ENCODE measurements around the gene PSME3. TPM values are rescaled to one million over a fixed set of nuclear protein-coding genes. Genes with fewer than 3 reads are reported as not detected.

PSME3 gene
- 100 to 1,000 TPM; 101 to 104 TPM for total RNA-seq

DNA sequence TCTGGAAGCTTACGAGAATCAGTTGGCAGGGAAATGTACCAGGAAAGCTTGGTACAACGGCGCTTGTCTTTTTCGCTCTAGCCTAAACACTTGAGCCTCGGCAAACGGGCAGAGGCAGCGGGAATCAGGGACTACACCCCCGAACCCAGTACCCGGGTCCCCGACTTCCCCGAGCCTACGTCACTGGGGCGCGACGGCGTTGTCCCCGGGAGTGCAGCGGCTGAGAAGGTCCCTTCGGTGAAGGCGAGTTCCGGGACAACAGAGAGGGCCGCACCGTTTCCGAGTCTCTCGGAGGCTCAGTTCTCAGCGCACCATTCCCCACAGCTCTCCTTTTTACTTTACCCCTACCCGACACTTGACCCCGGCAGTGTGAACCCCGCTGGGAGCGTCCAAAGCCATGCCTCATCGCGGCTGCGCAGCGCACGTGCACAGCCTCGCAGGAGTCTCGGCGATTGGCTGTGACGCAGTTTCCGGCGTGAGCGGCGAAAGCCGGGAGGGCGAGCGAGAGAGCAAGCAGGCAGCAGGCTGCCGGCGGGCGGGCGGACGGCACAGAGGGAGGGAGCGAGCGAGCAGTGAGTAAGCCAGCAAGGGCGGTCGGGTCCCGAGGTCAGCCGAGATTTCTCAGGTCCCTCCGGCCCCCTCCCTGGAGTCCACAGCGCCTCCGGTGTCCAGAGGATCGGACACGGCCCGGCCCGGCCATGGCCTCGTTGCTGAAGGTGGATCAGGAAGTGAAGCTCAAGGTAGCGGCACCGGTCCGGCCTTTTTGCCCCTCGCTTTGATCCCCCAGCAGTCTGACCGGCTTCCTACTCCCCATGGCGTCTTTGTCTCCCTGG is at the start of gene PSME3:
Gene PSME3, plus strand, starts transcription at position 464 of the 833 bp plus-strand sequence. Its CDS starts 235 bp downstream, at position 699.
- ChIA-PET POLR2A (interaction anchor here (0.6 to 4.5 kb wide), 25 partner anchors 9 to 1274 kb away, joined by 3 to 59 read pairs (median 4); partner anchors contain the start of genes AARSD1, AOC2, AOC3 and BECN1), CTCF (interaction anchor here (2.2 to 4.4 kb wide), 3 partner anchors 11 to 255 kb away, joined by 7 to 48 read pairs (median 9); partner anchors contain the start of genes BECN1, PSMC3IP and RPL27)
- Mint-ChIP-seq H3K27ac (peak within 1 kb of the TSS; percentile 92), H3K4me3 (peak within 1 kb of the TSS; percentile 89), H3K9me3 (no peaks in the 10 kb centered on the region), H3K4me1 (peaks cover 26% of the 10 kb centered on the region), H3K27me3 (peaks cover 10% of the 10 kb centered on the region), H3K36me3 (ENCODE audit: low read depth) (peaks cover 19% of the 10 kb centered on the region)
- peak; percentile 91 for DNase-seq

DNA sequence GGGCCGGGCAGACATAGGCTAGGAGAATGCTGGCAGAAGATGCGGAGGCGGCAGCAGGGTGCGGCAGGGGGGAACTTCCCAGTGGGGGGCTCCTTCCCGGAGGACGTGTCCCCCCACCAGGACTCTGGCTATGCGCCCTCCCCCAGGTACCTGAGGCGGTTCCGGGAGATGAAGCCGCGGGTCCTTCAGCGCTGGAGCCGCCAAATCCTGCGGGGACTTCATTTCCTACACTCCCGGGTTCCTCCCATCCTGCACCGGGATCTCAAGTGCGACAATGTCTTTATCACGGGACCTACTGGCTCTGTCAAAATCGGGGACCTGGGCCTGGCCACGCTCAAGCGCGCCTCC is 49.4 kb upstream of the PSME3 start:
- no peak overlapping the region for H3K27ac Mint-ChIP-seq
- no peak for DNase-seq
- CTCF ChIA-PET: interaction anchor here (1.0 kb wide), 1 partner anchor 20 kb away, joined by 3 read pairs; no protein-coding TSS in a partner anchor
- H3K27me3 Mint-ChIP-seq: peaks cover 68% of the 10 kb centered on the region
- POLR2A ChIA-PET: interaction anchor here (1.3 kb wide), 1 partner anchor 10 kb away, joined by 5 read pairs; no protein-coding TSS in a partner anchor
- no peak overlapping the region for H3K4me3 Mint-ChIP-seq
- no peaks in the 10 kb centered on the region for H3K9me3 Mint-ChIP-seq
- H3K4me1 Mint-ChIP-seq: peaks cover 15% of the 10 kb centered on the region
- H3K36me3 Mint-ChIP-seq (ENCODE audit: low read depth): peaks cover 22% of the 10 kb centered on the region

DNA sequence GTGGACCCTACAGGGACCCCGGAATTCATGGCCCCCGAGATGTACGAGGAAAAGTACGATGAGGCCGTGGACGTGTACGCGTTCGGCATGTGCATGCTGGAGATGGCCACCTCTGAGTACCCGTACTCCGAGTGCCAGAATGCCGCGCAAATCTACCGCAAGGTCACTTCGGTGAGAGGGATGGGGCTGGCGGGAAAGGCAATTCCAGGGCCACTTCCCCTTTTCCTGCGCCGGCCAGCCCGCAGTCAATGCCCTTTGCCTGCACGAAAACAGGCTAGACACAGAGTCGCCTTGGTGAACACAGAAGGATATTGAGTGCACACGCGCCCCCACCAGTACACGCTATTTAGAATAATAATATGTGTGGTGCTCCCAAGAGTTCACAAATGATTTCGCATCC is 48.8 kb upstream of the PSME3 start:
- Mint-ChIP-seq H3K4me3 (no peak overlapping the region), H3K9me3 (no peaks in the 10 kb centered on the region), H3K27me3 (peaks cover 68% of the 10 kb centered on the region), H3K27ac (no peak overlapping the region), H3K4me1 (peaks cover 15% of the 10 kb centered on the region), H3K36me3 (ENCODE audit: low read depth) (peaks cover 15% of the 10 kb centered on the region)
- ChIA-PET POLR2A (interaction anchor here (2.1 kb wide), 1 partner anchor 11 kb away, joined by 8 read pairs; the partner anchor contains the start of gene VPS25), CTCF (no interaction called here)
- no peak for DNase-seq

- CTCF ChIA-PET: no interaction called here
- no peak overlapping the region for H3K4me3 Mint-ChIP-seq
- peaks cover 14% of the 10 kb centered on the region for H3K4me1 Mint-ChIP-seq
- POLR2A ChIA-PET: interaction anchor here (1.2 to 2.1 kb wide), 2 partner anchors 12 to 144 kb away, joined by 3 to 8 read pairs; partner anchors contain the start of gene VPS25
- no peak overlapping the region for H3K27ac Mint-ChIP-seq
- peaks cover 10% of the 10 kb centered on the region for H3K36me3 Mint-ChIP-seq (ENCODE audit: low read depth)
- no peaks in the 10 kb centered on the region for H3K9me3 Mint-ChIP-seq
- H3K27me3 Mint-ChIP-seq: peaks cover 71% of the 10 kb centered on the region
- no peak for DNase-seq
These were observed 48.2 kb upstream of the PSME3 start for GRCh38 chr17:42784811-42785592.

DNA sequence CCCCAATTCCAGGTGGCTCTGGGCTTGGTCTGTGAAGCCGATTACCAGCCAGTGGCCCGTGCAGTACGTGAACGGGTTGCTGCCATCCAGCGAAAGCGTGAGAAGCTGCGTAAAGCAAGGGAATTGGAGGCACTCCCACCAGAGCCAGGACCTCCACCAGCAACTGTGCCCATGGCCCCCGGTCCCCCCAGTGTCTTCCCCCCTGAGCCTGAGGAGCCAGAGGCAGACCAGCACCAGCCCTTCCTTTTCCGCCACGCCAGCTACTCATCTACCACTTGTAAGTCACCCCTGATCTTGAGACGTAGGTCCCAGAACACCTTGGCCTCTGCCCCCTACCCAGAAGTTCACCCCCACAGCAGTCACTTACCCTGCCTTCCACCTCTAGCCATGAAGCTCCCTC is 45.9 kb upstream of the PSME3 start:
- H3K27me3 Mint-ChIP-seq: peaks cover 70% of the 10 kb centered on the region
- CTCF ChIA-PET: interaction anchor here (1.8 kb wide), 1 partner anchor 24 kb away, joined by 6 read pairs; no protein-coding TSS in a partner anchor

GRCh38 chr17:42791948-42792347 is 41.2 kb upstream of the PSME3 start:
- H3K36me3 Mint-ChIP-seq (ENCODE audit: low read depth): peaks cover 6% of the 10 kb centered on the region
- no peak for DNase-seq
- no peaks in the 10 kb centered on the region for H3K9me3 Mint-ChIP-seq
- H3K27ac Mint-ChIP-seq: no peak overlapping the region
- ChIA-PET POLR2A (interaction anchor here (1.0 kb wide), 2 partner anchors 32 to 69 kb away, joined by 3 read pairs; partner anchors contain the start of gene BECN1), CTCF (interaction anchor here (0.7 to 1.2 kb wide), 2 partner anchors 25 to 32 kb away, joined by 3 read pairs; partner anchors contain the start of gene BECN1)
- H3K4me1 Mint-ChIP-seq: peaks cover 8% of the 10 kb centered on the region
- peaks cover 27% of the 10 kb centered on the region for H3K27me3 Mint-ChIP-seq
- H3K4me3 Mint-ChIP-seq: no peak overlapping the region

More for the DNA sequence above, 45.9 kb upstream of the PSME3 start:
- Mint-ChIP-seq H3K4me3 (no peak overlapping the region), H3K4me1 (peaks cover 14% of the 10 kb centered on the region), H3K9me3 (no peaks in the 10 kb centered on the region), H3K36me3 (ENCODE audit: low read depth) (peaks cover 8% of the 10 kb centered on the region), H3K27ac (no peak overlapping the region)
- no peak for DNase-seq
- POLR2A ChIA-PET: interaction anchor here (1.1 to 1.6 kb wide), 2 partner anchors 11 to 13 kb away, joined by 3 read pairs; partner anchors contain the start of gene COA3

GRCh38 chr17:42792545-42792944 is 40.7 kb upstream of the PSME3 start:
- Mint-ChIP-seq H3K36me3 (ENCODE audit: low read depth) (peaks cover 6% of the 10 kb centered on the region), H3K27ac (no peak overlapping the region), H3K27me3 (peaks cover 21% of the 10 kb centered on the region), H3K9me3 (no peaks in the 10 kb centered on the region), H3K4me1 (peaks cover 13% of the 10 kb centered on the region), H3K4me3 (no peak overlapping the region)
- DNase-seq: no peak
- CTCF ChIA-PET: interaction anchor here (0.7 to 1.2 kb wide), 2 partner anchors 32 to 602 kb away, joined by 3 read pairs; partner anchors contain the start of gene BECN1
- POLR2A ChIA-PET: interaction anchor here (1.0 kb wide), 1 partner anchor 70 kb away, joined by 3 read pairs; no protein-coding TSS in a partner anchor

- Mint-ChIP-seq H3K4me1 (peaks cover 24% of the 10 kb centered on the region), H3K9me3 (no peaks in the 10 kb centered on the region), H3K27ac (no peak overlapping the region), H3K27me3 (peaks cover 10% of the 10 kb centered on the region), H3K4me3 (no peak overlapping the region), H3K36me3 (ENCODE audit: low read depth) (peaks cover 9% of the 10 kb centered on the region)
- CTCF ChIA-PET: no interaction called here
- POLR2A ChIA-PET: no interaction called here
- DNase-seq: no peak
These were observed 38.1 kb upstream of the PSME3 start for GRCh38 chr17:42795061-42795460.

DNA sequence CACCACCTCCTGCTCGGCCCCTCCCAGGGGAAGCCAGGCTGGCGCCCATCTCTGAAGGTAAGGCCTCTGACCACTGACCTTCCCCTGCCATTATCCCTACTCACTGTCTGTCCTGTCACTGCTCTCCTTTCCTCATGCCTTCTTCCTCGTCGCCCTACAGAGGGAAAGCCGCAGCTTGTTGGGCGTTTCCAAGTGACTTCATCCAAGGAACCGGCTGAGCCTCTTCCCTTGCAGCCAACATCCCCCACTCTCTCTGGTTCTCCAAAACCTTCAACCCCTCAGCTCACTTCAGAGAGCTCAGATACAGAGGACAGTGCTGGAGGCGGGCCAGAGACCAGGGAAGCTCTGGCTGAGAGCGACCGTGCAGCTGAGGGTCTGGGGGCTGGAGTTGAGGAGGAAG is 37.7 kb upstream of the PSME3 start:
- Mint-ChIP-seq H3K9me3 (no peaks in the 10 kb centered on the region), H3K36me3 (ENCODE audit: low read depth) (peaks cover 9% of the 10 kb centered on the region), H3K27me3 (peaks cover 8% of the 10 kb centered on the region), H3K4me1 (peaks cover 24% of the 10 kb centered on the region), H3K27ac (no peak overlapping the region), H3K4me3 (no peak overlapping the region)
- POLR2A ChIA-PET: no interaction called here
- DNase-seq: no peak
- CTCF ChIA-PET: no interaction called here

GRCh38 chr17:42796066-42796758 is 37.0 kb upstream of the PSME3 start:
- peaks cover 5% of the 10 kb centered on the region for H3K27me3 Mint-ChIP-seq

GRCh38 chr17:42797067-42798007 is 35.9 kb upstream of the PSME3 start:
- H3K36me3 Mint-ChIP-seq (ENCODE audit: low read depth): peaks cover 9% of the 10 kb centered on the region
- ChIA-PET CTCF (interaction anchor here (1.3 kb wide), 1 partner anchor 25 kb away, joined by 5 read pairs; no protein-coding TSS in a partner anchor), POLR2A (interaction anchor here (1.1 to 2.5 kb wide), 4 partner anchors 11 to 327 kb away, joined by 3 to 9 read pairs (median 4); partner anchors contain the start of genes BECN1 and BRCA1)
- peak overlapping the region; percentile 91 for H3K4me3 Mint-ChIP-seq
- H3K27ac Mint-ChIP-seq: no peak overlapping the region
- peaks cover 24% of the 10 kb centered on the region for H3K4me1 Mint-ChIP-seq
- H3K9me3 Mint-ChIP-seq: no peaks in the 10 kb centered on the region
- peaks cover 10% of the 10 kb centered on the region for H3K27me3 Mint-ChIP-seq
- no peak for DNase-seq

More at GRCh38 chr17:42796066-42796758, 37.0 kb upstream of the PSME3 start:
- no peak overlapping the region for H3K4me3 Mint-ChIP-seq
- H3K27ac Mint-ChIP-seq: no peak overlapping the region
- H3K4me1 Mint-ChIP-seq: peaks cover 24% of the 10 kb centered on the region
- no peak for DNase-seq
- H3K36me3 Mint-ChIP-seq (ENCODE audit: low read depth): peaks cover 9% of the 10 kb centered on the region
- H3K9me3 Mint-ChIP-seq: no peaks in the 10 kb centered on the region
- POLR2A ChIA-PET: no interaction called here
- CTCF ChIA-PET: no interaction called here
